Astrocyte of the spinal cord (primary cell): ENCODE results near the gene PPY.

ENCODE experiments used
- DNase-seq: peaks from one replicate; pipeline ENCODE4 v3.0.0; 2011; ENCODE audit warnings: low read depth, low spot score
- H3K4me3 ChIP-seq: 2 replicates; pipeline ENCODE4 v1.5.1; 2011; ENCODE audit warnings: low read depth, mild to moderate bottlenecking, low read length, moderate library complexity
- CTCF ChIP-seq: IDR thresholded peaks from 2 replicates; pipeline ENCODE4 v1.5.1; 2012; ENCODE audit warnings: low read depth, mild to moderate bottlenecking, low read length, inconsistent platforms
- in situ Hi-C: cut with HindIII; loops from 2 replicates; pipeline ENCODE4 v1.10.0; 2017; ENCODE audit warnings: low sequenced_read_pairs

The PPY gene

GRCh38 chr17:43915559-43915958 lies 26.7 kb downstream of the PPY start:
- in situ Hi-C loops = no loop called here
- no peak overlapping the region for H3K4me3 ChIP-seq
- TF ChIP-seq CTCF = no peak
- DNase-seq = no peak

GRCh38 chr17:43914451-43914850 lies 27.8 kb downstream of the PPY start:
- TF ChIP-seq CTCF = no peak
- in situ Hi-C loops = no loop called here
- DNase-seq = no peak
- no peak overlapping the region for H3K4me3 ChIP-seq

GRCh38 chr17:43913584-43913983 lies 28.7 kb downstream of the PPY start:
- in situ Hi-C loops = no loop called here
- H3K4me3 ChIP-seq = no peak overlapping the region
- no peak for TF ChIP-seq CTCF

GRCh38 chr17:43912635-43913304 lies 29.5 kb downstream of the PPY start:
- no peak for TF ChIP-seq CTCF
- H3K4me3 ChIP-seq = no peak overlapping the region
- DNase-seq = no peak
- in situ Hi-C loops = no loop called here

More at GRCh38 chr17:43913584-43913983, 28.7 kb downstream of the PPY start:
- no peak for DNase-seq

- DNase-seq = no peak
- in situ Hi-C loops = no loop called here
- H3K4me3 ChIP-seq = no peak overlapping the region
- TF ChIP-seq CTCF = no peak
Measured at GRCh38 chr17:43911904-43912303, 30.4 kb downstream of the PPY start.

- TF ChIP-seq CTCF = no peak
- DNase-seq = no peak
- no peak overlapping the region for H3K4me3 ChIP-seq
- in situ Hi-C loops = no loop called here
Measured at GRCh38 chr17:43909537-43910231, 32.6 kb downstream of the PPY start.
